Mesenchymal stem cell (in vitro differentiated cells and primary cell): ENCODE measurements around the gene ELOVL2.

Experiments
- DNase-seq: peaks from one replicate; pipeline ENCODE4 v3.0.0-alpha.2; 2013
- H2AFZ ChIP-seq: one replicate; pipeline ENCODE4 v1.6.1; 2013; ENCODE audit warnings: low read depth, mild to moderate bottlenecking, control low read depth, inconsistent platforms, low read length, moderate library complexity
- H2AK5ac ChIP-seq: 2 replicates; pipeline ENCODE4 v1.6.1; 2013; ENCODE audit warnings: low read length, moderate library complexity, mild to moderate bottlenecking, inconsistent platforms; ENCODE audit not compliant: severe bottlenecking
- H2BK120ac ChIP-seq: one replicate; pipeline ENCODE4 v1.6.1; 2013; ENCODE audit warnings: low read depth, mild to moderate bottlenecking, inconsistent platforms, low read length, moderate library complexity
- H2BK12ac ChIP-seq, 2 experiments: one replicate each; pipeline ENCODE4 v1.6.1; 2013; ENCODE audit warnings: inconsistent platforms in 2 of 2, low read length in 2 of 2, mild to moderate bottlenecking in 2 of 2, moderate library complexity in 2 of 2, control low read depth in 1 of 2
- H2BK15ac ChIP-seq: one replicate; pipeline ENCODE4 v1.6.1; 2013; ENCODE audit warnings: mild to moderate bottlenecking, low read depth, inconsistent platforms; ENCODE audit not compliant: poor library complexity, severe bottlenecking
- H2BK5ac ChIP-seq: 2 replicates; pipeline ENCODE4 v1.6.1; 2013; ENCODE audit warnings: low read depth, mild to moderate bottlenecking, low read length, control low read depth, inconsistent platforms; ENCODE audit not compliant: poor library complexity, severe bottlenecking
- H3K14ac ChIP-seq, 2 experiments: one replicate each; pipeline ENCODE4 v1.6.1; 2013; ENCODE audit warnings: inconsistent platforms in 2 of 2, low read length in 2 of 2, control low read depth in 1 of 2, mild to moderate bottlenecking in 1 of 2, moderate library complexity in 1 of 2
- H3K18ac ChIP-seq, 2 experiments: one replicate each; pipeline ENCODE4 v1.6.1; 2013; ENCODE audit warnings: inconsistent platforms in 2 of 2, low read length in 2 of 2, control low read depth in 1 of 2, low read depth in 1 of 2, mild to moderate bottlenecking in 1 of 2
- H3K23ac ChIP-seq, 2 experiments: one replicate each; pipeline ENCODE4 v1.6.1; 2013; ENCODE audit warnings: inconsistent platforms in 2 of 2, low read length in 2 of 2, mild to moderate bottlenecking in 2 of 2, moderate library complexity in 2 of 2, control low read depth in 1 of 2
- H3K27ac ChIP-seq: 2 replicates; pipeline ENCODE4 v1.5.1; 2013; ENCODE audit warnings: mild to moderate bottlenecking, moderate library complexity, low read length, control low read depth, inconsistent platforms; ENCODE audit not compliant: poor library complexity, severe bottlenecking
- H3K27me3 ChIP-seq, 2 experiments: 2 replicates each; pipeline versions ENCODE4 v1.6.1 to v1.7.0; 2013; ENCODE audit warnings: low read length in 2 of 2, mild to moderate bottlenecking in 2 of 2, moderate library complexity in 2 of 2, control low read depth in 1 of 2, inconsistent platforms in 1 of 2; ENCODE audit not compliant: control insufficient read depth in 1 of 2, insufficient read depth in 1 of 2
- H3K36me3 ChIP-seq, 2 experiments: 2 replicates each; pipeline versions ENCODE4 v1.6.1 to v1.7.0; 2013; ENCODE audit warnings: low read length in 2 of 2, control low read depth in 1 of 2, inconsistent platforms in 1 of 2, low read depth in 1 of 2, mild to moderate bottlenecking in 1 of 2; ENCODE audit not compliant: insufficient read depth in 2 of 2, control insufficient read depth in 1 of 2
- H3K4ac ChIP-seq, 2 experiments: one replicate each; pipeline ENCODE4 v1.6.1; 2013; ENCODE audit warnings: inconsistent platforms in 2 of 2, low read length in 2 of 2, mild to moderate bottlenecking in 2 of 2, moderate library complexity in 2 of 2, control low read depth in 1 of 2, low read depth in 1 of 2
- H3K4me1 ChIP-seq: 2 replicates; pipeline ENCODE4 v1.6.1; 2013; ENCODE audit warnings: low read depth, low read length, control low read depth; ENCODE audit not compliant: control insufficient read depth, insufficient read depth
- H3K4me2 ChIP-seq: 2 replicates; pipeline ENCODE4 v1.6.1; 2013; ENCODE audit warnings: low read length, mild to moderate bottlenecking, inconsistent platforms; ENCODE audit not compliant: poor library complexity, severe bottlenecking
- H3K4me3 ChIP-seq, 2 experiments: 2 replicates each; pipeline versions ENCODE4 v1.5.1 to v1.7.0; 2013; ENCODE audit warnings: low read length in 2 of 2, mild to moderate bottlenecking in 2 of 2, control low read depth in 1 of 2, low read depth in 1 of 2; ENCODE audit not compliant: insufficient read depth in 1 of 2
- H3K79me1 ChIP-seq: replicated peaks from 2 replicates; pipeline ENCODE4 v1.6.1; 2013; ENCODE audit warnings: mild to moderate bottlenecking, control low read depth, low read length, inconsistent platforms; ENCODE audit not compliant: poor library complexity, severe bottlenecking
- H3K9ac ChIP-seq: 2 replicates; pipeline ENCODE4 v1.7.0; 2013; ENCODE audit warnings: mild to moderate bottlenecking, low read length, moderate library complexity
- H3K9me3 ChIP-seq: 2 replicates; pipeline ENCODE4 v1.7.0; 2013; ENCODE audit warnings: mild to moderate bottlenecking, low read length; ENCODE audit not compliant: control insufficient read depth
- H4K8ac ChIP-seq: one replicate; pipeline ENCODE4 v1.6.1; 2013; ENCODE audit warnings: inconsistent platforms, mild to moderate bottlenecking, low read length, moderate library complexity
- H4K91ac ChIP-seq: one replicate; pipeline ENCODE4 v1.6.1; 2013; ENCODE audit warnings: mild to moderate bottlenecking, low read length, inconsistent platforms
- WGBS: methylation state at CpG from one replicate; pipeline ENCODE4 v1.1.7; 2013; ENCODE audit warnings: mixed read lengths; 5-methylcytosine and 5-hydroxymethylcytosine counted together

ELOVL2 gene

DNA sequence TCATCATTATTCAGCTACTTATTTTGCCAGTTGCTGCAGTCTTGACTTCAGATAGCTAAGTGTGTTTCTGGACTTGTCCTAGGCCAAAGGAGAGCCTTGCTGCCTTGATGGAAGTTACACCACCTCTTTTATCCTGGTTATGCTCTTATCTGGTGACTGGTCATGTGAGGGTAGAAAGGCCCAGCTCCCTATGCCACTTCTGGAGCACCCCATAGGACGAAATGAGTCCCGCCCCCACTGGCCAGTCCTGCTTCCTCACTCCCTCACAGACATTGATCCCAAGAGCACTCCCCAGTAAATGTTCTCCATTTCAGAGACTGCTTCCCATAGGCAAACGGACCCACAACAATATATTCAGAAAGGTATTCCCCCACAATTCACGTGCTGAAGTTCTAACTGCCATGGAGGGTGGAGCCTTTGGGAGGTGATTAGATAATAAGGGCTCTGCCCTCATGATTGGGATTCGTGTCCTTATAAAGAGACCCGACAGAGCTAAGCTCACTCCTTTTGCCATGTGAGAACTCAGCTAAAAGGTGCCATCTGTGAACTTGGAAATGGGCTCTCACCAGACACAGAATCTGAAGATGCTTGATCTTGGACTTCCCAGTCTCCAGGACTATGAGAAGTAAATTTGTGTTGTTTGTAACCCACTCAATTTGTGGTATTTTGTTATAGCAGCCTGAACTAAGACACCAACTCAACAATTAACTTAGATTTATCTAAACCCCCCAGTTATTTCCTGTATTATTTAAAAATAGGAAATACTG, 21.5 kb upstream of the ELOVL2 start:
- Histone ChIP-seq H4K8ac (no peak overlapping the region), H3K4ac (no peak overlapping the region), H2BK15ac (no peak overlapping the region), H3K4me3 (no peak overlapping the region), H3K36me3 (no peaks in the 10 kb centered on the region), H4K91ac (no peak overlapping the region), H3K4me1 (no peaks in the 10 kb centered on the region), H3K9ac (no peak overlapping the region), H2AK5ac (no peak overlapping the region), H3K27me3 (peaks cover 0 to 2% of the 10 kb centered on the region in 2 experiments), H2BK12ac (no peak overlapping the region), H3K4me2 (no peak overlapping the region), H3K18ac (no peak overlapping the region), H3K14ac (no peak overlapping the region), H2BK120ac (no peak overlapping the region), H3K23ac (no peak overlapping the region), H2AFZ (no peak overlapping the region), H2BK5ac (no peak overlapping the region), H3K79me1 (no peaks in the 10 kb centered on the region), H3K27ac (no peak overlapping the region), H3K9me3 (no peaks in the 10 kb centered on the region)
- WGBS, result 93% methylated on average over 5 of the region's 6 CpGs
- no peak for DNase-seq

DNA sequence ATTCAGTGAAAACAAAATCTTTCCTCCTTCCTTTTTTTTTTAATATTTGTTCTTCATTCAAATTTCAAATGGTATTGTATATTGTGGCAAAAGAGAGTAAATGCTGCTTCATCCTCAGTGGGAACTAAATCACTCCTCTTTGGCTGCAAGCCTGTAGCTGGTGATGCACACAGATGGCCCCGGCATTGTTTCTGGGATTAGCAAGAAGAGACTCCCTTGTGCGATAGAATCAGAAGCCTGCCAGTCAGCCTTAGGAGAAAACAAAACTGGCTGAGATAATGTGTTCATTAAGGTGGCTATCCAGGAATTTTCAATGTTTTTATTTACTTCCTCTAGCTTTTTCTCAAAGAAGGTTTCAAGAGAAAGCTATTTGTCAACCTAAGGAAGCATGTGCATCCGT, 20.7 kb upstream of the ELOVL2 start:
- H4K91ac ChIP-seq, result no peak overlapping the region
- no peak overlapping the region for H3K27ac ChIP-seq
- no peak overlapping the region for H2BK120ac ChIP-seq
- WGBS, result 100% methylated on average over 3 of the region's 3 CpGs
- H2AFZ ChIP-seq, result no peak overlapping the region
- H3K4me1 ChIP-seq, result no peaks in the 10 kb centered on the region
- no peak overlapping the region for H4K8ac ChIP-seq
- H3K23ac ChIP-seq, result no peak overlapping the region
- no peak overlapping the region for H3K4me3 ChIP-seq
- no peak overlapping the region for H2BK5ac ChIP-seq
- H3K27me3 ChIP-seq, result peaks cover 0 to 2% of the 10 kb centered on the region in 2 experiments
- no peak overlapping the region for H3K4me2 ChIP-seq
- H3K9ac ChIP-seq, result no peak overlapping the region
- H2AK5ac ChIP-seq, result no peak overlapping the region
- no peaks in the 10 kb centered on the region for H3K36me3 ChIP-seq
- H2BK15ac ChIP-seq, result no peak overlapping the region
- no peak for DNase-seq
- H3K9me3 ChIP-seq, result no peaks in the 10 kb centered on the region
- no peak overlapping the region for H3K14ac ChIP-seq
- no peaks in the 10 kb centered on the region for H3K79me1 ChIP-seq
- no peak overlapping the region for H2BK12ac ChIP-seq
- no peak overlapping the region for H3K18ac ChIP-seq
- no peak overlapping the region for H3K4ac ChIP-seq

DNA sequence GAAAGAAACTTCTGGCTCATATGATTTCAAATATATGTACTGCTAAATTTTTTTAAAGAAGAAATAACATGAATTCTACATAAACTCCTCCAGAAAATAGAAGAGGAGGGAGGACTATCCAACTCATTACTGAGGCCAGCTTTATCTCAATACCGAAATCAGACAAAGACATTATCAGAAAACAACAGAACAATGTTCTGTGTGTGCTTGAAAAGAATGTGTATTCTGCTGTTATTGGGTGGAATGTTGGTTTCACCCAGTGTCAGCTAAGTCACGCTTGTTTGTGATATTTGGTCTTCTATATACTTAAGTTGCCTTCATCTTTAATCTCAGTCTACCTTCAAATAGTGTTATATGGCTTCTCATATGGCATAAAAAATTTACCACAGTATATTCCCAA, 18.6 kb upstream of the ELOVL2 start:
- Histone ChIP-seq H2BK120ac (no peak overlapping the region), H3K9me3 (no peaks in the 10 kb centered on the region), H3K4ac (no peak overlapping the region), H3K4me1 (no peaks in the 10 kb centered on the region), H3K36me3 (no peaks in the 10 kb centered on the region), H3K4me3 (no peak overlapping the region), H3K14ac (no peak overlapping the region), H2AFZ (no peak overlapping the region), H2BK15ac (no peak overlapping the region), H4K91ac (no peak overlapping the region), H2BK5ac (no peak overlapping the region), H3K23ac (no peak overlapping the region), H2AK5ac (no peak overlapping the region), H3K18ac (no peak overlapping the region), H3K9ac (no peak overlapping the region), H4K8ac (no peak overlapping the region), H3K27me3 (peaks cover 0 to 2% of the 10 kb centered on the region in 2 experiments), H3K79me1 (no peaks in the 10 kb centered on the region), H3K27ac (no peak overlapping the region), H2BK12ac (no peak overlapping the region), H3K4me2 (no peak overlapping the region)
- WGBS, result no CpG with 5 or more reads among the region's 2 CpGs
- no peak for DNase-seq

DNA sequence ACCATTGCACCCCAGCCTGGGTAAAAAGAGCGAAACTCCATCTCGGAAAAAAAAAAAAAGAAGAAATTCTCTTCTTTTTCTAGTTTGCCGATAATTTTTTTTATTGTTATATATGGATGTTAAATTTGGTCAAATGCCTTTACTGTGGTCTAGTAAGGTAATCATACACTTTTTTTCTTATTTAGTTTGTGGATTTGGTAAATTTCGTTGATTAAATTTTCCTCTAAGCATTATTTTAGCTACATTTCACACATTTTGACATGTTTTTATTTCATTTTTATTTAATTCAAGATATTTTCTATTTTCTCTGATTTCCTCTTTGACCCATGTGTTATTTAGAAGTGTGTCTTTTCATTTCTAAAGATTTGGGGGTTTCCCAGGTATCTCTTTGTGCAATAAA, 18.0 kb upstream of the ELOVL2 start:
- H2BK120ac ChIP-seq, result no peak overlapping the region
- 100% methylated on average over 1 of the region's 4 CpGs for WGBS
- H3K4ac ChIP-seq, result no peak overlapping the region
- H3K79me1 ChIP-seq, result no peaks in the 10 kb centered on the region
- no peaks in the 10 kb centered on the region for H3K4me1 ChIP-seq
- no peaks in the 10 kb centered on the region for H3K9me3 ChIP-seq
- no peak overlapping the region for H4K8ac ChIP-seq
- DNase-seq, result no peak
- no peak overlapping the region for H3K4me2 ChIP-seq
- no peak overlapping the region for H3K23ac ChIP-seq
- no peak overlapping the region for H2BK15ac ChIP-seq
- no peak overlapping the region for H2BK12ac ChIP-seq
- H2AK5ac ChIP-seq, result no peak overlapping the region
- peaks cover 0 to 2% of the 10 kb centered on the region in 2 experiments for H3K27me3 ChIP-seq
- no peak overlapping the region for H4K91ac ChIP-seq
- H3K36me3 ChIP-seq, result no peaks in the 10 kb centered on the region
- H3K4me3 ChIP-seq, result no peak overlapping the region
- no peak overlapping the region for H3K27ac ChIP-seq
- H3K18ac ChIP-seq, result no peak overlapping the region
- H2AFZ ChIP-seq, result no peak overlapping the region
- H3K9ac ChIP-seq, result no peak overlapping the region
- no peak overlapping the region for H3K14ac ChIP-seq
- H2BK5ac ChIP-seq, result no peak overlapping the region
